ENCODE measurements around the gene APBB1IP. TPM values are rescaled to one million over a fixed set of nuclear protein-coding genes. Genes with fewer than 3 reads are reported as not detected.
"Not testable (repeated sequence)": the region's sequence is repeated elsewhere in the genome, so short reads cannot be mapped to it uniquely, and the experiment has no call there.

Gene APBB1IP
- total RNA-seq, 4 donors from 2014 or later: 1.2 to 2.4 (median 1.9) TPM; not detected in 1

GRCh38 chr10:26491276-26491675, 53.1 kb downstream of the APBB1IP start:
- DNase-seq: no peak
- no peaks in the 10 kb centered on the region for H3K4me1 ChIP-seq
- no peak for TF ChIP-seq POLR2A (IDR thresholded peaks at IDR 0.05)
- TF ChIP-seq, protein P1, sequence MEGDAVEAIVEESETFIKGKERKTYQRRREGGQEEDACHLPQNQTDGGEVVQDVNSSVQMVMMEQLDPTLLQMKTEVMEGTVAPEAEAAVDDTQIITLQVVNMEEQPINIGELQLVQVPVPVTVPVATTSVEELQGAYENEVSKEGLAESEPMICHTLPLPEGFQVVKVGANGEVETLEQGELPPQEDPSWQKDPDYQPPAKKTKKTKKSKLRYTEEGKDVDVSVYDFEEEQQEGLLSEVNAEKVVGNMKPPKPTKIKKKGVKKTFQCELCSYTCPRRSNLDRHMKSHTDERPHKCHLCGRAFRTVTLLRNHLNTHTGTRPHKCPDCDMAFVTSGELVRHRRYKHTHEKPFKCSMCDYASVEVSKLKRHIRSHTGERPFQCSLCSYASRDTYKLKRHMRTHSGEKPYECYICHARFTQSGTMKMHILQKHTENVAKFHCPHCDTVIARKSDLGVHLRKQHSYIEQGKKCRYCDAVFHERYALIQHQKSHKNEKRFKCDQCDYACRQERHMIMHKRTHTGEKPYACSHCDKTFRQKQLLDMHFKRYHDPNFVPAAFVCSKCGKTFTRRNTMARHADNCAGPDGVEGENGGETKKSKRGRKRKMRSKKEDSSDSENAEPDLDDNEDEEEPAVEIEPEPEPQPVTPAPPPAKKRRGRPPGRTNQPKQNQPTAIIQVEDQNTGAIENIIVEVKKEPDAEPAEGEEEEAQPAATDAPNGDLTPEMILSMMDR (IDR thresholded peaks at IDR 0.05): no peak
- H3K27ac ChIP-seq: no peak overlapping the region
- H3K36me3 ChIP-seq: no peaks in the 10 kb centered on the region
- H3K4me3 ChIP-seq: no peak overlapping the region
- intact Hi-C loops (cut with DNase I; ENCODE audit: low total_unique reads): no loop called here
- H3K9me3 ChIP-seq: no peaks in the 10 kb centered on the region
- H3K27me3 ChIP-seq: no peaks in the 10 kb centered on the region

- Histone ChIP-seq H3K4me1 (no peaks in the 10 kb centered on the region), H3K27me3 (no peaks in the 10 kb centered on the region), H3K4me3 (no peak overlapping the region), H3K9me3 (no peaks in the 10 kb centered on the region), H3K36me3 (no peaks in the 10 kb centered on the region), H3K27ac (no peak overlapping the region)
- no peak for TF ChIP-seq POLR2A (IDR thresholded peaks at IDR 0.05)
- TF ChIP-seq, protein P1 (IDR thresholded peaks at IDR 0.05): no peak
- no peak for DNase-seq
- intact Hi-C loops (cut with DNase I; ENCODE audit: low total_unique reads): no loop called here
Observed at GRCh38 chr10:26491934-26492333, 53.8 kb downstream of the APBB1IP start.

- H3K36me3 ChIP-seq; H3K4me3 ChIP-seq; H3K27ac ChIP-seq; H3K27me3 ChIP-seq; H3K9me3 ChIP-seq; DNase-seq; intact Hi-C loops (cut with DNase I; ENCODE audit: low total_unique reads); H3K4me1 ChIP-seq: not testable (repeated sequence)
Observed at GRCh38 chr10:26492725-26493124, 54.6 kb downstream of the APBB1IP start.

GRCh38 chr10:26494018-26494417, 55.9 kb downstream of the APBB1IP start:
- H3K27ac ChIP-seq: no peak overlapping the region
- TF ChIP-seq, protein P1 (IDR thresholded peaks at IDR 0.05): no peak
- no peak for TF ChIP-seq POLR2A (IDR thresholded peaks at IDR 0.05)
- no peak overlapping the region for H3K4me3 ChIP-seq
- intact Hi-C loops (cut with DNase I; ENCODE audit: low total_unique reads): no loop called here
- no peaks in the 10 kb centered on the region for H3K27me3 ChIP-seq
- H3K4me1 ChIP-seq: no peaks in the 10 kb centered on the region
- H3K9me3 ChIP-seq: no peaks in the 10 kb centered on the region
- DNase-seq: no peak
- H3K36me3 ChIP-seq: no peaks in the 10 kb centered on the region

DNA sequence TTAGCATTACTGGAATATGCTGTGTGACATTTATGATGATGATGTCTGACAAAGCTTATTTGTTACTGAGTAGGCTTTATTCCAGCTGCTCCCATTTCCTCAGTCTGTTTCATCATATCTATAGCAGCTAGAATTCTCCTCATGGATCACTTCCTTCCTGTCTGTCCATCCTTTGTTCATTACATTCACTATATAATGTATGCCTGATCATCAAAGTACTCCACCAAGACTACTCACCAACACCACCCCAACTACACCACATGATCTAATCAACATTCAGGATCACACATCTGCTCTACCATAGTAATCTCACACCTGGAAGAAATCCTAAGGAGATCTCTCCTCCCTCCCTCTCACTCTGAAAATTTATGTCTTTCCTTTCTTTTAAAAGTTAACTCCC, 61.3 kb downstream of the APBB1IP start:
- no peak for DNase-seq
- H3K27me3 ChIP-seq: no peaks in the 10 kb centered on the region
- H3K4me1 ChIP-seq: no peaks in the 10 kb centered on the region
- H3K4me3 ChIP-seq: no peak overlapping the region
- no peak for TF ChIP-seq POLR2A (IDR thresholded peaks at IDR 0.05)
- TF ChIP-seq, protein P1 (IDR thresholded peaks at IDR 0.05): no peak
- H3K36me3 ChIP-seq: no peaks in the 10 kb centered on the region
- intact Hi-C loops (cut with DNase I; ENCODE audit: low total_unique reads): no loop called here
- no peaks in the 10 kb centered on the region for H3K9me3 ChIP-seq
- H3K27ac ChIP-seq: no peak overlapping the region

DNA sequence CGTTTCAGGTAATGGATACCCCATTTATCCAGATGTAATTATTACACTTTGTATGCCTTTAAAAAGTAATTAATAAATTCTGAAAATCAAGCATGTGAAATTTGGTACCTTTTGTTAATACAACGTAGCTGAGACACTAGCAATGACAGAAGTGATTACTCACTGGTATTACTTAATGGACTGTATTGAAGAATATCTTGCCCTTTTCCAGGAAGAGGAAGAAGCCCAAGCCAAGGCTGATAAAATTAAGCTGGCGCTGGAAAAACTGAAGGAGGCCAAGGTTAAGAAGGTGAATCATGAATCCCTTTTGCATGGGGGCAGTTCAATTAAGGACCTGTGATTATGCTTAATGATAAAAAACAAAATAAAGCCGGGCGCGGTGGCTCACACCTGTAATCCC, 64.8 kb downstream of the APBB1IP start:
- no peaks in the 10 kb centered on the region for H3K4me1 ChIP-seq
- no peaks in the 10 kb centered on the region for H3K36me3 ChIP-seq
- no peak for DNase-seq
- H3K9me3 ChIP-seq: no peaks in the 10 kb centered on the region
- H3K27me3 ChIP-seq: no peaks in the 10 kb centered on the region
- intact Hi-C loops (cut with DNase I; ENCODE audit: low total_unique reads): no loop called here
- no peak overlapping the region for H3K27ac ChIP-seq
- H3K4me3 ChIP-seq: no peak overlapping the region
- TF ChIP-seq, protein P1 (IDR thresholded peaks at IDR 0.05): no peak
- no peak for TF ChIP-seq POLR2A (IDR thresholded peaks at IDR 0.05)

All from uterus (tissue), 4 donors.